ENCODE measurements around the gene BABAM2. TPM values are rescaled to one million over a fixed set of nuclear protein-coding genes. Genes with fewer than 3 reads are reported as not detected.

The BABAM2 gene
- total and polyA plus RNA-seq, 2 experiments from 2014 or later = 17.8 to 21.5 TPM

DNA sequence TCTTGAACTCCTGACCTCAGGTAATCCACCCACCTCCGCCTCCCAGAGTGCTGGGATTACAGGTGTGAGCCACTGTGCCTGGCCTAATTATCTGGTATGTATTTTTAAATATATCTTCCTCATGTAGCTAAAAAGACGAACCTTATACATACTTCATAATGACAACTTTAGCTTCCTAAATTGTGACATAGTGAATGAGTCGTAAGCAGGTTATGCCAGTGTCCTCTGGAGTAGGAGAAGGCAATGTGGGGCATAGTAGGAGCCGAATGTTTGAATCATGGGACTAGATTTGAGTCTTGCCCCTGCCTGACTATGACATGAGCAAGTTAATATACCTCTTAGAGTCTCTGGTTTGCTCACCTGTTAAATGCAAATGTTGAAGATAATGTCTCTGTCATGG is 406.4 kb downstream of the BABAM2 start:
- Mint-ChIP-seq H3K27me3 (ENCODE audit: insufficient read depth, low read depth, poor library complexity) (no peaks in the 10 kb centered on the region), H3K27ac (no peak overlapping the region), H3K9me3 (no peaks in the 10 kb centered on the region), H3K4me3 (no peak overlapping the region), H3K36me3 (ENCODE audit: low read depth) (no peaks in the 10 kb centered on the region), H3K4me1 (peaks cover 22% of the 10 kb centered on the region)
- Histone ChIP-seq H3K36me3 (ENCODE audit: insufficient read depth) (no peaks in the 10 kb centered on the region), H3K9me2 (ENCODE audit: insufficient read depth) (no peaks in the 10 kb centered on the region; the same call in 1 of the 2 replicates), H2AFZ (no peak overlapping the region), H3F3A (replicated peaks; ENCODE audit: low read depth) (no peaks in the 10 kb centered on the region), H3K79me2 (replicated peaks; ENCODE audit: insufficient read depth) (no peaks in the 10 kb centered on the region), H3K27ac (ENCODE audit: low read depth) (no peak overlapping the region), H3K27me3 (ENCODE audit: insufficient read depth) (no peaks in the 10 kb centered on the region), H3K4me2 (no peak overlapping the region), H3K4me1 (ENCODE audit: insufficient read depth) (peaks cover 17% of the 10 kb centered on the region), H4K20me1 (replicated peaks; ENCODE audit: insufficient read depth) (no peaks in the 10 kb centered on the region), H3K4me3 (no peak overlapping the region)
- no peak for ATAC-seq
- TF ChIP-seq, protein P1, sequence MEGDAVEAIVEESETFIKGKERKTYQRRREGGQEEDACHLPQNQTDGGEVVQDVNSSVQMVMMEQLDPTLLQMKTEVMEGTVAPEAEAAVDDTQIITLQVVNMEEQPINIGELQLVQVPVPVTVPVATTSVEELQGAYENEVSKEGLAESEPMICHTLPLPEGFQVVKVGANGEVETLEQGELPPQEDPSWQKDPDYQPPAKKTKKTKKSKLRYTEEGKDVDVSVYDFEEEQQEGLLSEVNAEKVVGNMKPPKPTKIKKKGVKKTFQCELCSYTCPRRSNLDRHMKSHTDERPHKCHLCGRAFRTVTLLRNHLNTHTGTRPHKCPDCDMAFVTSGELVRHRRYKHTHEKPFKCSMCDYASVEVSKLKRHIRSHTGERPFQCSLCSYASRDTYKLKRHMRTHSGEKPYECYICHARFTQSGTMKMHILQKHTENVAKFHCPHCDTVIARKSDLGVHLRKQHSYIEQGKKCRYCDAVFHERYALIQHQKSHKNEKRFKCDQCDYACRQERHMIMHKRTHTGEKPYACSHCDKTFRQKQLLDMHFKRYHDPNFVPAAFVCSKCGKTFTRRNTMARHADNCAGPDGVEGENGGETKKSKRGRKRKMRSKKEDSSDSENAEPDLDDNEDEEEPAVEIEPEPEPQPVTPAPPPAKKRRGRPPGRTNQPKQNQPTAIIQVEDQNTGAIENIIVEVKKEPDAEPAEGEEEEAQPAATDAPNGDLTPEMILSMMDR (conservative IDR thresholded peaks at IDR 0.05; ENCODE audit: low read depth in 2 of 2) = no peak
- TF ChIP-seq POLR2AphosphoS5 (IDR thresholded peaks at IDR 0.05; ENCODE audit: low read depth) = no peak
- TF ChIP-seq CREB1 (CRISPR knock-in tag; IDR thresholded peaks at IDR 0.05; ENCODE audit: low read depth) = no peak
- DNase-seq (ENCODE audit: low spot score) = no peak

DNA sequence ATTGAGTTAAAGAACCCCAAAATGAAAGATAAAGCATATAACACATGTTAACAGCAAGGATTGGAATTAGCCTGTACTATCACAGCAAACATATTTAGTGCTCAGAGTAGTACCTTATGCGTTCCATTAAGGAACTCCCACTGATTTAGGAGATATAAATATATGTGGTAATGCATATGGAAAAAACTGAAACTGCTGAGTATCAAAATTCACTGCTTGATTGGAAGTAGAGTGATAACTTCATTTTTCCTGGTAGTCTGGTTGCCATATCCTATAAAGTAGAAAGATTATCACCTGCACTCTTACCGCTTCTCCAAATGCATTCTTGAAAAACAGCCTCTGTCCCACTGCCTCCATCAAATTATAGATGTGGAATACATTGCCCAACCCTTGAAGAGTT is 407.0 kb downstream of the BABAM2 start:
- no peak for ATAC-seq
- no peak overlapping the region; the same call in 1 of the 2 replicates for H3K4me2 ChIP-seq
- H4K20me1 ChIP-seq (replicated peaks; ENCODE audit: insufficient read depth) = no peaks in the 10 kb centered on the region
- Mint-ChIP-seq H3K4me1 (peaks cover 22% of the 10 kb centered on the region), H3K36me3 (ENCODE audit: low read depth) (no peaks in the 10 kb centered on the region), H3K4me3 (no peak overlapping the region), H3K27me3 (ENCODE audit: insufficient read depth, low read depth, poor library complexity) (no peaks in the 10 kb centered on the region), H3K27ac (no peak overlapping the region), H3K9me3 (no peaks in the 10 kb centered on the region)
- no peaks in the 10 kb centered on the region for H3K79me2 ChIP-seq (replicated peaks; ENCODE audit: insufficient read depth)
- 0 out of 2 replicates have a peak overlapping the region, but pooled peaks have one; percentile 1 for H2AFZ ChIP-seq
- no peaks in the 10 kb centered on the region for H3K36me3 ChIP-seq (ENCODE audit: insufficient read depth)
- H3K27me3 ChIP-seq (ENCODE audit: insufficient read depth) = no peaks in the 10 kb centered on the region
- H3K27ac ChIP-seq (ENCODE audit: low read depth) = no peak overlapping the region
- DNase-seq (ENCODE audit: low spot score) = no peak
- no peaks in the 10 kb centered on the region; the same call in 1 of the 2 replicates for H3K9me2 ChIP-seq (ENCODE audit: insufficient read depth)
- no peak overlapping the region for H3K4me3 ChIP-seq
- no peaks in the 10 kb centered on the region for H3F3A ChIP-seq (replicated peaks; ENCODE audit: low read depth)
- peaks cover 17% of the 10 kb centered on the region for H3K4me1 ChIP-seq (ENCODE audit: insufficient read depth)
- TF ChIP-seq, protein P2, sequence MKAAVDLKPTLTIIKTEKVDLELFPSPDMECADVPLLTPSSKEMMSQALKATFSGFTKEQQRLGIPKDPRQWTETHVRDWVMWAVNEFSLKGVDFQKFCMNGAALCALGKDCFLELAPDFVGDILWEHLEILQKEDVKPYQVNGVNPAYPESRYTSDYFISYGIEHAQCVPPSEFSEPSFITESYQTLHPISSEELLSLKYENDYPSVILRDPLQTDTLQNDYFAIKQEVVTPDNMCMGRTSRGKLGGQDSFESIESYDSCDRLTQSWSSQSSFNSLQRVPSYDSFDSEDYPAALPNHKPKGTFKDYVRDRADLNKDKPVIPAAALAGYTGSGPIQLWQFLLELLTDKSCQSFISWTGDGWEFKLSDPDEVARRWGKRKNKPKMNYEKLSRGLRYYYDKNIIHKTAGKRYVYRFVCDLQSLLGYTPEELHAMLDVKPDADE (IDR thresholded peaks at IDR 0.05) = no peak
- TF ChIP-seq JUNB (IDR thresholded peaks at IDR 0.05; ENCODE audit: unreplicated experiment) = no peak
- TF ChIP-seq, protein P3, sequence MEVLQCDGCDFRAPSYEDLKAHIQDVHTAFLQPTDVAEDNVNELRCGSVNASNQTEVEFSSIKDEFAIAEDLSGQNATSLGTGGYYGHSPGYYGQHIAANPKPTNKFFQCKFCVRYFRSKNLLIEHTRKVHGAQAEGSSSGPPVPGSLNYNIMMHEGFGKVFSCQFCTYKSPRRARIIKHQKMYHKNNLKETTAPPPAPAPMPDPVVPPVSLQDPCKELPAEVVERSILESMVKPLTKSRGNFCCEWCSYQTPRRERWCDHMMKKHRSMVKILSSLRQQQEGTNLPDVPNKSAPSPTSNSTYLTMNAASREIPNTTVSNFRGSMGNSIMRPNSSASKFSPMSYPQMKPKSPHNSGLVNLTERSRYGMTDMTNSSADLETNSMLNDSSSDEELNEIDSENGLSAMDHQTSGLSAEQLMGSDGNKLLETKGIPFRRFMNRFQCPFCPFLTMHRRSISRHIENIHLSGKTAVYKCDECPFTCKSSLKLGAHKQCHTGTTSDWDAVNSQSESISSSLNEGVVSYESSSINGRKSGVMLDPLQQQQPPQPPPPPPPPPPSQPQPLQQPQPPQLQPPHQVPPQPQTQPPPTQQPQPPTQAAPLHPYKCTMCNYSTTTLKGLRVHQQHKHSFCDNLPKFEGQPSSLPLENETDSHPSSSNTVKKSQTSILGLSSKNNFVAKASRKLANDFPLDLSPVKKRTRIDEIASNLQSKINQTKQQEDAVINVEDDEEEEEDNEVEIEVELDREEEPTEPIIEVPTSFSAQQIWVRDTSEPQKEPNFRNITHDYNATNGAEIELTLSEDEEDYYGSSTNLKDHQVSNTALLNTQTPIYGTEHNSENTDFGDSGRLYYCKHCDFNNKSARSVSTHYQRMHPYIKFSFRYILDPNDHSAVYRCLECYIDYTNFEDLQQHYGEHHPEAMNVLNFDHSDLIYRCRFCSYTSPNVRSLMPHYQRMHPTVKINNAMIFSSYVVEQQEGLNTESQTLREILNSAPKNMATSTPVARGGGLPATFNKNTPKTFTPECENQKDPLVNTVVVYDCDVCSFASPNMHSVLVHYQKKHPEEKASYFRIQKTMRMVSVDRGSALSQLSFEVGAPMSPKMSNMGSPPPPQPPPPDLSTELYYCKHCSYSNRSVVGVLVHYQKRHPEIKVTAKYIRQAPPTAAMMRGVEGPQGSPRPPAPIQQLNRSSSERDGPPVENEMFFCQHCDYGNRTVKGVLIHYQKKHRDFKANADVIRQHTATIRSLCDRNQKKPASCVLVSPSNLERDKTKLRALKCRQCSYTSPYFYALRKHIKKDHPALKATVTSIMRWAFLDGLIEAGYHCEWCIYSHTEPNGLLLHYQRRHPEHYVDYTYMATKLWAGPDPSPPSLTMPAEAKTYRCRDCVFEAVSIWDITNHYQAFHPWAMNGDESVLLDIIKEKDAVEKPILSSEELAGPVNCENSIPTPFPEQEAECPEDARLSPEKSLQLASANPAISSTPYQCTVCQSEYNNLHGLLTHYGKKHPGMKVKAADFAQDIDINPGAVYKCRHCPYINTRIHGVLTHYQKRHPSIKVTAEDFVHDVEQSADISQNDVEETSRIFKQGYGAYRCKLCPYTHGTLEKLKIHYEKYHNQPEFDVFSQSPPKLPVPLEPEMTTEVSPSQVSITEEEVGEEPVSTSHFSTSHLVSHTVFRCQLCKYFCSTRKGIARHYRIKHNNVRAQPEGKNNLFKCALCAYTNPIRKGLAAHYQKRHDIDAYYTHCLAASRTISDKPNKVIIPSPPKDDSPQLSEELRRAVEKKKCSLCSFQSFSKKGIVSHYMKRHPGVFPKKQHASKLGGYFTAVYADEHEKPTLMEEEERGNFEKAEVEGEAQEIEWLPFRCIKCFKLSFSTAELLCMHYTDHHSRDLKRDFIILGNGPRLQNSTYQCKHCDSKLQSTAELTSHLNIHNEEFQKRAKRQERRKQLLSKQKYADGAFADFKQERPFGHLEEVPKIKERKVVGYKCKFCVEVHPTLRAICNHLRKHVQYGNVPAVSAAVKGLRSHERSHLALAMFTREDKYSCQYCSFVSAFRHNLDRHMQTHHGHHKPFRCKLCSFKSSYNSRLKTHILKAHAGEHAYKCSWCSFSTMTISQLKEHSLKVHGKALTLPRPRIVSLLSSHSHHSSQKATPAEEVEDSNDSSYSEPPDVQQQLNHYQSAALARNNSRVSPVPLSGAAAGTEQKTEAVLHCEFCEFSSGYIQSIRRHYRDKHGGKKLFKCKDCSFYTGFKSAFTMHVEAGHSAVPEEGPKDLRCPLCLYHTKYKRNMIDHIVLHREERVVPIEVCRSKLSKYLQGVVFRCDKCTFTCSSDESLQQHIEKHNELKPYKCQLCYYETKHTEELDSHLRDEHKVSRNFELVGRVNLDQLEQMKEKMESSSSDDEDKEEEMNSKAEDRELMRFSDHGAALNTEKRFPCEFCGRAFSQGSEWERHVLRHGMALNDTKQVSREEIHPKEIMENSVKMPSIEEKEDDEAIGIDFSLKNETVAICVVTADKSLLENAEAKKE (CRISPR knock-in tag; IDR thresholded peaks at IDR 0.05) = no peak
- no peak for TF ChIP-seq EZH2phosphoT487 (IDR thresholded peaks at IDR 0.05; ENCODE audit: unreplicated experiment)
- TF ChIP-seq, protein P4, sequence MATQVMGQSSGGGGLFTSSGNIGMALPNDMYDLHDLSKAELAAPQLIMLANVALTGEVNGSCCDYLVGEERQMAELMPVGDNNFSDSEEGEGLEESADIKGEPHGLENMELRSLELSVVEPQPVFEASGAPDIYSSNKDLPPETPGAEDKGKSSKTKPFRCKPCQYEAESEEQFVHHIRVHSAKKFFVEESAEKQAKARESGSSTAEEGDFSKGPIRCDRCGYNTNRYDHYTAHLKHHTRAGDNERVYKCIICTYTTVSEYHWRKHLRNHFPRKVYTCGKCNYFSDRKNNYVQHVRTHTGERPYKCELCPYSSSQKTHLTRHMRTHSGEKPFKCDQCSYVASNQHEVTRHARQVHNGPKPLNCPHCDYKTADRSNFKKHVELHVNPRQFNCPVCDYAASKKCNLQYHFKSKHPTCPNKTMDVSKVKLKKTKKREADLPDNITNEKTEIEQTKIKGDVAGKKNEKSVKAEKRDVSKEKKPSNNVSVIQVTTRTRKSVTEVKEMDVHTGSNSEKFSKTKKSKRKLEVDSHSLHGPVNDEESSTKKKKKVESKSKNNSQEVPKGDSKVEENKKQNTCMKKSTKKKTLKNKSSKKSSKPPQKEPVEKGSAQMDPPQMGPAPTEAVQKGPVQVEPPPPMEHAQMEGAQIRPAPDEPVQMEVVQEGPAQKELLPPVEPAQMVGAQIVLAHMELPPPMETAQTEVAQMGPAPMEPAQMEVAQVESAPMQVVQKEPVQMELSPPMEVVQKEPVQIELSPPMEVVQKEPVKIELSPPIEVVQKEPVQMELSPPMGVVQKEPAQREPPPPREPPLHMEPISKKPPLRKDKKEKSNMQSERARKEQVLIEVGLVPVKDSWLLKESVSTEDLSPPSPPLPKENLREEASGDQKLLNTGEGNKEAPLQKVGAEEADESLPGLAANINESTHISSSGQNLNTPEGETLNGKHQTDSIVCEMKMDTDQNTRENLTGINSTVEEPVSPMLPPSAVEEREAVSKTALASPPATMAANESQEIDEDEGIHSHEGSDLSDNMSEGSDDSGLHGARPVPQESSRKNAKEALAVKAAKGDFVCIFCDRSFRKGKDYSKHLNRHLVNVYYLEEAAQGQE (IDR thresholded peaks at IDR 0.05; ENCODE audit: unreplicated experiment) = no peak
- no peak for TF ChIP-seq STAT1 (IDR thresholded peaks at IDR 0.05; ENCODE audit: unreplicated experiment)
- TF ChIP-seq CREB1 (CRISPR knock-in tag; IDR thresholded peaks at IDR 0.05; ENCODE audit: low read depth) = no peak
- TF ChIP-seq ZNF331 (CRISPR knock-in tag; IDR thresholded peaks at IDR 0.05; ENCODE audit: low read depth) = no peak
